IPS-20b (cell line): Measurements from ENCODE around the gene NPNT.

Experiments
- H3K27ac ChIP-seq: one replicate; pipeline ENCODE4 v1.5.1; 2013; ENCODE audit warnings: low read length
- H3K27me3 ChIP-seq: 2 replicates; pipeline ENCODE4 v1.6.1; 2013; ENCODE audit warnings: mild to moderate bottlenecking, low read length, inconsistent platforms; ENCODE audit not compliant: insufficient read depth
- H3K36me3 ChIP-seq: 2 replicates; pipeline ENCODE4 v1.6.1; 2013; ENCODE audit warnings: low read depth, mild to moderate bottlenecking, inconsistent platforms, low read length, moderate library complexity; ENCODE audit not compliant: insufficient read depth
- H3K4me1 ChIP-seq: 2 replicates; pipeline ENCODE4 v1.6.1; 2013; ENCODE audit warnings: mild to moderate bottlenecking, control low read depth, inconsistent platforms, low read length, moderate library complexity; ENCODE audit not compliant: insufficient read depth
- H3K4me3 ChIP-seq: 2 replicates; pipeline ENCODE4 v1.5.1; 2013; ENCODE audit warnings: mild to moderate bottlenecking, low read length, inconsistent platforms
- H3K9ac ChIP-seq: 2 replicates; pipeline ENCODE4 v1.6.1; 2013; ENCODE audit warnings: low read depth, mild to moderate bottlenecking, inconsistent platforms, low read length, moderate library complexity
- H3K9me3 ChIP-seq: 2 replicates; pipeline ENCODE4 v1.6.1; 2013; ENCODE audit warnings: mild to moderate bottlenecking, low read depth, low read length, inconsistent platforms; ENCODE audit not compliant: insufficient read depth

Gene NPNT

GRCh38 chr4:105895583-105896460, 551 bp downstream of the NPNT start:
- Histone ChIP-seq H3K27ac (no peak overlapping the region), H3K27me3 (peaks cover 92% of the 10 kb centered on the region), H3K9me3 (no peaks in the 10 kb centered on the region), H3K4me1 (peaks cover 12% of the 10 kb centered on the region; the same call in 1 of the 2 replicates), H3K4me3 (peak overlapping the region; percentile 76), H3K9ac (no peak overlapping the region), H3K36me3 (no peaks in the 10 kb centered on the region)

GRCh38 chr4:105896461-105896942, 1.2 kb downstream of the NPNT start:
- Histone ChIP-seq H3K36me3 (no peaks in the 10 kb centered on the region), H3K27ac (no peak overlapping the region), H3K9ac (no peak overlapping the region), H3K4me1 (peaks cover 12% of the 10 kb centered on the region; the same call in 1 of the 2 replicates), H3K4me3 (peak overlapping the region; percentile 76), H3K9me3 (no peaks in the 10 kb centered on the region), H3K27me3 (peaks cover 87% of the 10 kb centered on the region)

DNA sequence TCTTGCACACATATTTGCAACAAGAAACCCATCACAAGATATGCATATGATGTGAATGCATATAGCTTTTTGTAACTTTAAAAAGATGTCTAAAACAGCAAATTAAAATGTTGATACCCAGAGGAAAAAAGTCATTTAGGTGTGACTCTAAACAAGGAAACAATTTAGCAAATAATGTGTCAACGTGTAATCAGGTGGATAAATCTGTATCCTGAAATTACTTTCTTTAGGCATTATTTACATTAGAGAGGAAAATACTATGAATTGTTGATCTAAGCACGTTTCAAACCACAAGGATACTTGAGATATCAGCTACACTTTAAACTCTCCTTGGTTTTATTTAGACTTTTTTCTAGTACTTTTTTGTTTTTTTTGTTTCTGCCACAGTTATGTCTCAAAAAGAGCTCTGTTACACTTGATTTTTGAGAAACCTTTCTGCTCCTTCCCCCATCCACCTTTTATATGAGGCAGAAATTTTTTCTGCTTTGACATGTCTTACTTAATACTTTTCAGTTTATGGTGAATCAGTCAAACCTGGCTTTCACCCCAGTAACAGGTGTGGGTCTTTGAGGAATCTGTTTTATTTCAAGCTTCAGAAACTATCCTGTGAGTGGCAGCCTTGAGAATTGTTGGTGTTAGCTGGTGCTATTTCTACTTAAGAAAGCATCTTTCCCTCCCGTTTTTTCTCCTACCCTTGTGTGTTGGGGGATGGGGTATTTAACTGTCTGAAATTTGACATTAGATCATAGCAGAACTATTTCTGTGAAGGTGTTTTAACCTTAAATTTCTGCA, 1.9 kb downstream of the NPNT start:
- Histone ChIP-seq H3K27me3 (peaks cover 81% of the 10 kb centered on the region), H3K36me3 (no peaks in the 10 kb centered on the region), H3K27ac (no peak overlapping the region), H3K4me3 (peak overlapping the region; percentile 76), H3K9ac (no peak overlapping the region), H3K9me3 (no peaks in the 10 kb centered on the region), H3K4me1 (peaks cover 12% of the 10 kb centered on the region; the same call in 1 of the 2 replicates)

GRCh38 chr4:105900541-105900940, 5.3 kb downstream of the NPNT start:
- no peak overlapping the region for H3K4me3 ChIP-seq
- no peaks in the 10 kb centered on the region for H3K36me3 ChIP-seq
- H3K9me3 ChIP-seq, result no peaks in the 10 kb centered on the region
- H3K27me3 ChIP-seq, result peaks cover 47% of the 10 kb centered on the region
- H3K27ac ChIP-seq, result no peak overlapping the region
- H3K9ac ChIP-seq, result no peak overlapping the region
- peaks cover 9% of the 10 kb centered on the region; the same call in 1 of the 2 replicates for H3K4me1 ChIP-seq

- H3K9me3 ChIP-seq, result no peaks in the 10 kb centered on the region
- H3K27me3 ChIP-seq, result peaks cover 25% of the 10 kb centered on the region
- H3K4me3 ChIP-seq, result no peak overlapping the region
- H3K36me3 ChIP-seq, result no peaks in the 10 kb centered on the region
- H3K9ac ChIP-seq, result no peak overlapping the region
- no peak overlapping the region for H3K27ac ChIP-seq
- H3K4me1 ChIP-seq, result peaks cover 6% of the 10 kb centered on the region; the same call in 1 of the 2 replicates
These were observed 7.4 kb downstream of the NPNT start for GRCh38 chr4:105902550-105903262.

DNA sequence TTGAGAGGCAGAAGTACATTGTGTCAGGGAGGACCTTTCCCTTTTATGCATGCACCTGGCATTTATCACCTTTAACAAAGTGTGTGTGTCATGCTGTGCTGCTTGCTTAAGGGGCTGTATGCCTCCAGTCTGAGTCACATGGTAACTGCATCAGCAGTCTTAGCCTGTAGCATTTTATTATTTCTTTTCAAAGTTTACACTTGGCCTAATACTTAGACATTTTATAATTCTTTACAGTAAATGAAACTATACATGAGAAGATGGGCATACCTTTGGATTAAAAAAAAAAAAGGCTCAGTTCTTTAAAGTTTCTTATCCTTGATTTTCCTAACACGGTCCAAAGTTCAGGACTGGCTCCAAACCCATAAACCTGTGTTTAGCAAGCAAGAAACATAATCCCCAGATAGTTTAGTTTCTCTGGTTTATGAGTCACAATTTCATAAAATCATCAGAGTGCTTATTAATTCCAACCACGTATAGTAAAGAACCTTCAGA, 14.6 kb downstream of the NPNT start:
- Histone ChIP-seq H3K36me3 (no peaks in the 10 kb centered on the region), H3K27me3 (no peaks in the 10 kb centered on the region), H3K4me3 (no peak overlapping the region), H3K4me1 (no peaks in the 10 kb centered on the region; the same call in 1 of the 2 replicates), H3K9ac (no peak overlapping the region), H3K27ac (no peak overlapping the region), H3K9me3 (no peaks in the 10 kb centered on the region)

GRCh38 chr4:105911426-105911825, 16.2 kb downstream of the NPNT start:
- Histone ChIP-seq H3K4me3 (no peak overlapping the region), H3K9me3 (no peaks in the 10 kb centered on the region), H3K4me1 (no peaks in the 10 kb centered on the region; the same call in 1 of the 2 replicates), H3K36me3 (no peaks in the 10 kb centered on the region), H3K27ac (no peak overlapping the region), H3K9ac (no peak overlapping the region), H3K27me3 (no peaks in the 10 kb centered on the region)

- Histone ChIP-seq H3K9me3 (no peaks in the 10 kb centered on the region), H3K27me3 (no peaks in the 10 kb centered on the region), H3K27ac (no peak overlapping the region), H3K4me1 (no peaks in the 10 kb centered on the region; the same call in 1 of the 2 replicates), H3K9ac (no peak overlapping the region), H3K4me3 (no peak overlapping the region), H3K36me3 (no peaks in the 10 kb centered on the region)
These were observed 17.4 kb downstream of the NPNT start for GRCh38 chr4:105912633-105913032.

DNA sequence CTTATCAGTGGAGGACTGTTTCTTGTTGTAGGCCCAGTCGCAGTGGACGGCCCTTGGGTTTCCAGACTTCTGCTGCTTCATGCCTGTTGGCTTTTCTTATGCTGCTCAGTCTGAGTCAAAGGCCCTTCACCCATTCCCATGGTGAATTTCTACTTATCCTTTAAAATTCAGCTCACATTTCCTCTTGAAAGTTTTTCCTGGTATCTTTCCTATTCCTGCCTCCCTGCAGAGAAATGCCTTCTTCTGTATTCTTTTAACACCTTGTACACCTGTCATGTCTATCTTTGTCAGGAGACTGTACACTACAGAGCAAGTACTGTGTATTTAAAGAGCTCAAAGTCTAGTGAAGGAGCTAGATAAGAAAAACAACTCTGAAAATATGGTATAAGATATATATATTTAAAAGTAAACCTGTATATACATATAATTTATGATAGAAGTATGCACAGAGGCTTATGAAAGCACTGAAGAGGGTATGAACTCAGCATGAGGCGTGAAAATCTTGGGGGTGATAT, 22.0 kb downstream of the NPNT start:
- Histone ChIP-seq H3K9ac (no peak overlapping the region), H3K9me3 (no peaks in the 10 kb centered on the region), H3K36me3 (no peaks in the 10 kb centered on the region), H3K27ac (no peak overlapping the region), H3K4me3 (no peak overlapping the region), H3K27me3 (no peaks in the 10 kb centered on the region), H3K4me1 (no peaks in the 10 kb centered on the region)

DNA sequence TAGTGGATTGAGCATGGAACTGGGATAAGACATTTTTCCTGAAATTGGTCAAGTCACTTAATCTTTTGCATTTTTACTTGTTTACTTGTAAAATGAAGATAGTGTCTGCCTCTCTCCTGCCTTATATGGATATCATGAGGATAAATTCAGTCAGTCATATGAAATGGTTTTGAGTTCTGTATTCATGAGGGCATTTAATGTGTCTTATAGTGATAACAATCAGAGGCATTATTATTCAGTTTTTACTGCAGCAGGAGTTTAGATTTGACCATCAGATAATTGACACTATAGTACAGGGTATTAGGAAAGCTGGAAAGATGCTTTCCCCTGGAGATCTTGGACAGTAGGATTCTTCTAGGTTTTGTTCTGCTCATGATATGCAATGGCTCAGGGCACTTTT, 26.0 kb downstream of the NPNT start:
- Histone ChIP-seq H3K4me1 (no peaks in the 10 kb centered on the region), H3K27me3 (no peaks in the 10 kb centered on the region), H3K4me3 (no peak overlapping the region), H3K9ac (no peak overlapping the region), H3K9me3 (no peaks in the 10 kb centered on the region), H3K36me3 (no peaks in the 10 kb centered on the region), H3K27ac (no peak overlapping the region)
